Uterus (tissue), 2 donors: Measurements from ENCODE around the gene SP3.

Experiments used
- CTCF ChIP-seq, 4 experiments: fragments of 200-600 bp in 2 of 4; fragments of 450-650 bp in 2 of 4; sonication (generic) in 2 of 4; IDR thresholded peaks; one replicate each; pipeline ENCODE4 v1.5.1; 2016 to 2019; ENCODE audit warnings: antibody characterized with exemption in 4 of 4, mild to moderate bottlenecking in 2 of 4, moderate library complexity in 1 of 4
- POLR2A ChIP-seq, 2 donors: fragments of 450-650 bp; IDR thresholded peaks; one replicate each; pipeline ENCODE4 v1.6.1; 2016; ENCODE audit warnings: antibody characterized with exemption in 2 of 2, mild to moderate bottlenecking in 1 of 2, moderate library complexity in 1 of 2

- TF ChIP-seq CTCF (IDR thresholded peaks at IDR 0.05) (no peak), POLR2A (IDR thresholded peaks at IDR 0.05) (no peak)
These were observed 106.9 kb downstream of the SP3 start for GRCh38 chr2:173858291-173858731.
